GM21423 (cell line): ENCODE measurements around the gene IL5RA.

Experiments
- ATAC-seq: cut with Tn5 transposase; IDR thresholded peaks from one replicate; pipeline ENCODE4 v1.9.1; 2021; ENCODE audit warnings: mild to moderate bottlenecking, moderate library complexity; ENCODE audit not compliant: unreplicated experiment

IL5RA gene

GRCh38 chr3:3109407-3110298, 521 bp downstream of the IL5RA start:
- ATAC-seq: peak; percentile 67

GRCh38 chr3:3107858-3108257, 2.3 kb downstream of the IL5RA start:
- ATAC-seq: peak; percentile 45

- no peak for ATAC-seq
These were observed 3.0 kb downstream of the IL5RA start for GRCh38 chr3:3107181-3107580.

- ATAC-seq: no peak
These were observed 4.4 kb downstream of the IL5RA start for GRCh38 chr3:3105815-3106214.

DNA sequence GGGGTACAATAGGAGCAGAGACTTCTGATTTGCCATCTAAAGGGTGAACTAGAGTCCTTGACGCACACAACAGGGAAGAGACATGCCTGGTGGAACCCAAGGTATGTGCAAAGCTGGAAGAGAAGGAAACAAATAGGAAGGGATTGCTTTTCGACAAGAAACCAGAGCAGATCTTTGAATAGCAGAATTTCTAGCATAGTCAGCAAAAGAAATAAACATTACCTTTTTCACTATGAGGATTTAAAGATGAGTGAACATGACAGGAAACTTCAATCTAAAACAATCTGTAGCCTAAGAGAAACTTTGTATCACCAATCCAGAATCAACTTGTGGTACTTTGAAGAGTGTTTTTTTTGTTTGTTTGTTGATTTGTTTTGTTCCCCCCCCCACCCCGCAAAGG, 4.9 kb downstream of the IL5RA start:
- ATAC-seq: no peak

DNA sequence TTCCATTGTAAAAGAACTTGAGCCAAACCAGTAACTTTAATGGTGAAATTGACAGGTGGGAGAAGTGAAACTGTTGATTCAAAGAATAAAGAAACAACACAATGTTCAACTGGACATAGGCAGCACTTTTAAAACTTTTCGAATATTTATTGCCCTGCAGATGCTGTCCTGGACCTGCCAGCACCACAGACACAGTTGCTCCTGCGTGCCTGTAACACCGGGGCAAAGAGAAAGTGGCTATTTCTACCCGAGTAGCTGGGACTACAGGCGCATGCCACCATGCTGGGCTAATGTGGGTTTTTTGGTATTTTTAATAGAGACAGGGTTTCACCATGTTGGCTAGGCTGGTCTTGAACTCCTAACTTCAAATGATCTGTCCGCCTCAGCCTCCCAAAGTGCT, 7.4 kb downstream of the IL5RA start:
- ATAC-seq: no peak

DNA sequence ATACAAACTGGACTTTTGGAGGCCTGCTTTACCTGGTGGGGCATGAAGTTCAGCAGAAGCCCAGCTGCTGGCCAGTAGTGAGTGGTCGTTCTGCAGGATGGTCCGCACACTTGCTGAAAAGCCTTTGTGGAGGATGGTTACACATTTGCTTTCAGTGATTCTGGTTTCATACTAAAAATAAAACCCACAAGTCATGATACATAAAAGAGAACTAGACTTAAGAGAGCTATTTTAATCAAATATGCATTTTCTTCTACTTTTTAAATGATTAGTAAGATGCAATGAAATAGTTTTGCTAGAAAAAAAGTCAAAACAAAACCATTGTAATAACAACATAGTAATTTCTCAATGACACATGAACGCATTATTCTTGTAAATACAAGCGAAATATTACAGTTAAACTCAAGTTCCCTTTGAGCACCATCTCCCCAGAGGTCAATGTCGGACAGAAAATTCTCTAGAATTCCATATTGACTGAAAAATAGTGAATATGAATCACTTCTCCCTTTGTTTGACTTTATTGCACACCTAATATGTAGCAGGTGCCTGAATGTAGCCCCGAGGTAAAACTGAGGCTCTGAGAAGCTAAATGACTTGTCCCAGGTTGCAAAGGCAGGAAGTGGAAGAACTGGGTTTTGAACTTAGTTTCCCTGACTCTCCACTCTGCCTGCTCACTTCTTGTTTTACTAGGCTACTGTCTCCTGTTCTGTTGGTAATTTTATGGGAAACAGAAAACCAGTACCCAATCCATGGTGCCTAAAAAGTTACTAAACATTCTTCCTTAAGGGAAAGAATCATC, 8.3 kb downstream of the IL5RA start:
- ATAC-seq: no peak

GRCh38 chr3:3097958-3098357, 12.2 kb downstream of the IL5RA start:
- ATAC-seq: no peak

GRCh38 chr3:3089017-3089416, 21.2 kb downstream of the IL5RA start:
- peak; percentile 99 for ATAC-seq

GRCh38 chr3:3087716-3088465, 22.3 kb downstream of the IL5RA start:
- no peak for ATAC-seq

- ATAC-seq: no peak
These were observed 22.9 kb downstream of the IL5RA start for GRCh38 chr3:3087279-3087678.

- no peak for ATAC-seq
These were observed 23.9 kb downstream of the IL5RA start for GRCh38 chr3:3086239-3086638.

- ATAC-seq: no peak
These were observed 24.4 kb downstream of the IL5RA start for GRCh38 chr3:3085782-3086181.

DNA sequence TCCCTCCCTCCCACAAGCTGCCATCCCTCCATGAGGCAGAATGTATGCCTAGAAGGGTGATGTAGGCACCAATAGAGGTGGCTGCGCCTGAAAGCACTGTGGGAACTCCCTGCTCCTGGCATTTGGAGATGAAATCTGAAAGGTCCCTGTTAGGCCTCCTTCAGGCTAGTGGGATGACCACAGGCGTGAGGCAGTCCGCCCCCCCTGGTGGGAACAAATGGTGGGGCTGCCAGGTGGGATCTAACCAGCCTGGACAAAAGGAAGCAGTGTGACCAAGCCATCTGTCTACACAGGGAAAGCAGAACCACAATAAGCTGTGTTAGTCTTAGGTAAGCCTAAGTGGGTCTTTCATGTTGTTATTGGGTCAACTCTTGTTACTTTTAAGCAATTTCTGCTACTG, 25.3 kb downstream of the IL5RA start:
- no peak for ATAC-seq

- peak; percentile 76 for ATAC-seq
These were observed 27.8 kb downstream of the IL5RA start for GRCh38 chr3:3082234-3082924.

DNA sequence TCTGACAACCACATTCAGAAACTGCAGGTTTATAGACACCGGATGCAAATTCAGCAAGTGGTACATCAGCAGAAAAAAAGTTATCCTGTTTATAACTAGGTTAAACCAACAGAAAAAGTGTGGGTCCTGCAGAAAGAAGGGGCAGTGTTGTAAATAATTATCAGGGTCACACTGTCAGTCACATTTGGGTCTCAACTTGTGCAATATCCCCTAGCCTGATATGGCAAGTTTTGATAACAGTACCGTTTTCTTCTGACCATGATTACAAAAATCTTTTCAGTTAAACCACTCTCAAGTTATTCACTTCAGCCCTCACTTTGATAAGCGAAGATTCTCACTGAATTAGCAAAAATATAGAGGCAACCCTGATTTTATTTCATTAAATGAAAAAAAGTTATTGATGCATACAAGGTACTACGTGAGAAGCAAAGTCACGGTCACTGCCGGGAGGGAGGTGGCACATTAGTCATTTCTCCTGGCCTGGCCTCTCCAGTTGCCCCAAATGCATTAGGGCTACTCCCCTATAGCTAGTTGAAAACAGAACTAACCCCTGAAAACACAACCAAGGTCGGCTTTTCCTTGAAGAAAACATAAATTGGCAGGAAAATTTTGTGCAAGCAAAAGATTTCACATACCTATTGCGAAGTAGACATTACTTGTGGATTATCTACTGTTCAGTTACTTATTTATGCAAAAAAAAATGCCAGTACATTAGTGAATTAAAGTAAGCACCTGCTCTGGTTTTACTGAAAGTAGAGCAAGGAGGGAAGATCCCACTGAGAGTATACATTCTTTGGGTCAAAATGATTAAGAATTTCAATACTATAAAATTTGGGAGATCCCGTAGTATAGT, 28.6 kb downstream of the IL5RA start:
- peak; percentile 61 for ATAC-seq

GRCh38 chr3:3080309-3080708, 29.9 kb downstream of the IL5RA start:
- ATAC-seq: no peak

- ATAC-seq: peak; percentile 57
These were observed 35.5 kb downstream of the IL5RA start for GRCh38 chr3:3074551-3075257.

DNA sequence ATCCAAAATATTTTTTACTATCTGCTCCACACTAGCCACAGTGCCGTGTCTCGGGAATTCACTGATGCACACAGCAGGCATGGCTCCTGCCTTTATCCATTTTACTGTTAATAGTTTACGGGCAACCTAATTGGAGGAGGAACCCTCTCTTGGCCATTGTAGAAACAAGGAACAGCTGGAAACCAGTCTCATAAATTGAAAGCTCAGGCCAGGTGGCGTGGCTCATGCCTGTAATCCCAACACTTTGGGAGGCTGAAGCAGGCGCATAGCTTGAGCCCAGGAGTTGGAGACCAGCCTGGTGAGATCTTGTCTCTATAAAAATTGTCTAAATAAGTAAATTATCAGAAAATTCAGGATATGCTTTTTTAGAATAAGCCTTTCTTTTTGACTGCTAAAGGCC, 39.0 kb downstream of the IL5RA start:
- ATAC-seq: no peak
